ENCODE data around the gene PREP. TPM values are rescaled to one million over a fixed set of nuclear protein-coding genes. Genes with fewer than 3 reads are reported as not detected.
"Not testable (repeated sequence)": the region's sequence is repeated elsewhere in the genome, so short reads cannot be mapped to it uniquely, and the experiment has no call there.

Gene PREP
- total RNA-seq, 2 donors from 2014 or later = 48.1 to 61.0 TPM

GRCh38 chr6:105424175-105424783 is 21.4 kb upstream of the PREP start:
- ATAC-seq (peak in 1 of 2 donors; percentile 52), DNase-seq (ENCODE audit: low spot score) (peak; percentile 76)
- Mint-ChIP-seq H3K27ac (no peak overlapping the region), H3K36me3 (peaks cover 1% of the 10 kb centered on the region), H3K9me3 (no peaks in the 10 kb centered on the region), H3K4me3 (no peak overlapping the region), H3K27me3 (peaks cover 0 to 2% of the 10 kb centered on the region in 2 donors), H3K4me1 (ENCODE audit: low read depth in 2 of 2) (peaks cover 0 to 2% of the 10 kb centered on the region in 2 donors)

DNA sequence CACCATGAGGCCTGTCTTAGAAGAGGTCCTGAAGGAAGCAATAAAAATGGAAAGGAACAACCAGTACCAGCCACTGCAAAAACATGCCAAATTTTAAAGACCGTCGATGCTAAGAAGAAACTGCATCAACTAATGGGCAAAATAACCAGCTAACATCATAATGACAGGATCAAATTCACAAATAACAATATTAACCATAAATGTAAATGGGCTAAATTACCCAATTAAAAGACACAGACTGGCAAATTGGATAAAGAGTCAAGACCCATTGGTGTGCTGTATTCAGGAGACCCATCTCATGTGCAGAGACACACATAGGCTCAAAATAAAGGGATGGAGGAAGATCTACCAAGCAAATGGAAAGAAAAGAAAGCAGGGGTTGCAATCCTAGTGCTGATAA is 14.1 kb upstream of the PREP start:
- DNase-seq (ENCODE audit: low spot score); ATAC-seq; H3K4me3 Mint-ChIP-seq; H3K4me1 Mint-ChIP-seq (ENCODE audit: low read depth in 2 of 2); H3K27ac Mint-ChIP-seq: not testable (repeated sequence)
- Mint-ChIP-seq H3K27me3 (peaks cover 38 to 48% of the 10 kb centered on the region in 2 donors), H3K9me3 (peaks cover 12% of the 10 kb centered on the region), H3K36me3 (peaks cover 43% of the 10 kb centered on the region)

- no peaks in the 10 kb centered on the region for H3K9me3 Mint-ChIP-seq
- peaks cover 27% of the 10 kb centered on the region for H3K36me3 Mint-ChIP-seq
- H3K4me1 Mint-ChIP-seq (ENCODE audit: low read depth in 2 of 2) = no peaks in the 10 kb centered on the region
- DNase-seq (ENCODE audit: low spot score) (no peak), ATAC-seq (no peak)
- H3K27me3 Mint-ChIP-seq = peaks cover 48 to 57% of the 10 kb centered on the region in 2 donors
- H3K4me3 Mint-ChIP-seq = no peak overlapping the region
- no peak overlapping the region for H3K27ac Mint-ChIP-seq
These were observed 6.9 kb upstream of the PREP start for GRCh38 chr6:105409734-105410133.

DNA sequence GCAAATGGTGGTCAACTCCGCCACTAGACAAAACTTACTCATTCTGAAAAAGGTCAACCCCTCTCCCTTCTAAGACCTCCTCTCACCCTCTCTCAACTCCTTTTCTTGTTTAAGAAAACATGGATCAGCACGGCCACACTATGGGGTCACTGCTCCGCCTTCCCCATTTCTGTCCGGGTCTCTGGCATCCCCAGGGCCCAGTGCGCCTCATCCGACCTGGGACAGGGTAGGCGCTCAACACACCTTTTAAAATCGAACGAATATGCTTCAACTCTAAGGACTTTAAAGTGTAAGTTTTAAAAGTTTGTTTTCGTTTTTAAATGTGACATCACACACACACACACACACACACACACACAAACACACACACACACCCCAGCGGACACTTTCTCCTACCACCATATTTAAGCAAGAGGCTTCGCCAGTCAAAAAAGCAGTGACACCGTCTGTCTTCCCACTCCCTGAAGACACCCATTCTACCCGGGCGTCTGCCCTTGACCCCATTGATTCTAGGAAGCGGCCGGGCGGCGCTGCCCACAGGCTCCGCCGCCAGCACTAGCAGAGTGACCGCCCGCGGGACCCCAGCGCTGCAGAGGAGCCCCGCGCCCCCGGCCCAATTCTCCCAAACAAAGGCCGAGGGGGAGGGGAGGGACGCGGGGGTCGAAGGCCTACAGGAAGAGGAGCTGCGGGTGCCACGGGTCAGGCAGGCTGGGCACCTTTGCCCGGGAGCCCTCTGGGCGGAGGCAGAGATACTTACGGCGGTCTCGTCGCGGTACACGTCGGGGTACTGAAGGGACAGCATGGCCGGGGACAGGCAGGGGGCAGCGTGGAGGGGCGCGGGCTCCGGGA is 568 bp downstream of the PREP start:
- peaks cover 10 to 11% of the 10 kb centered on the region in 2 donors for H3K27me3 Mint-ChIP-seq
- DNase-seq (ENCODE audit: low spot score) (no peak), ATAC-seq (peak; percentile 69 to 77)
- peak overlapping the region; percentile 81 to 83 for H3K27ac Mint-ChIP-seq
- no peaks in the 10 kb centered on the region for H3K9me3 Mint-ChIP-seq
- peaks cover 43 to 63% of the 10 kb centered on the region in 2 donors for H3K4me1 Mint-ChIP-seq (ENCODE audit: low read depth in 2 of 2)
- peak overlapping the region; percentile 99 for H3K4me3 Mint-ChIP-seq
- no peaks in the 10 kb centered on the region for H3K36me3 Mint-ChIP-seq

- ATAC-seq (no peak), DNase-seq (ENCODE audit: low spot score) (no peak)
- no peaks in the 10 kb centered on the region for H3K9me3 Mint-ChIP-seq
- peaks cover 43 to 63% of the 10 kb centered on the region in 2 donors for H3K4me1 Mint-ChIP-seq (ENCODE audit: low read depth in 2 of 2)
- H3K27ac Mint-ChIP-seq = peak overlapping the region; percentile 81 to 83
- peak overlapping the region; percentile 99 for H3K4me3 Mint-ChIP-seq
- peaks cover under 1% of the 10 kb centered on the region for H3K36me3 Mint-ChIP-seq
- peaks cover 4 to 7% of the 10 kb centered on the region in 2 donors for H3K27me3 Mint-ChIP-seq
These were observed 1.4 kb downstream of the PREP start for GRCh38 chr6:105401247-105402089.

DNA sequence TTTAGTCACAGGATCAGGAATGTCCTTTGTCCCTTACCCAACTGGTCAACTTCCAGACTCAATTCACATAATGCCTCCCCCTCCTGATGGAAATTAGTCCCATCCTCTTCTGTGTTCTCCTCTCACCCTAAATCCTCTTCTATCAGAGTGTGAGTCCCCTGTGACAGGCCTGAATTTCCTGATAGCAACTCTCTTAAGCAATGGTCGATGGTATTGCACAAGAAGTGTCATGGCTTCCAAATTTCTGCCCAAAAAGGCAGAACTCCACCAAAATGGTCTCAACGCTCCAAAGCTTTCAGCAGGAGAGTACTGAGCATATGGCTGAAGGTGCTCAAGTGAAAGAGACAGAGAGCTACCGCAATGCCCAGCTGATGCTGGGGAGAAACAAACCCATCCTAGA is 2.4 kb downstream of the PREP start:
- peaks cover 47 to 63% of the 10 kb centered on the region in 2 donors for H3K4me1 Mint-ChIP-seq (ENCODE audit: low read depth in 2 of 2)
- DNase-seq (ENCODE audit: low spot score) = no peak
- H3K27me3 Mint-ChIP-seq = peaks cover 0 to 4% of the 10 kb centered on the region in 2 donors
- H3K36me3 Mint-ChIP-seq = peaks cover 7% of the 10 kb centered on the region
- no peaks in the 10 kb centered on the region for H3K9me3 Mint-ChIP-seq
- ATAC-seq = no peak
- H3K4me3 Mint-ChIP-seq = peak overlapping the region; percentile 99
- peak overlapping the region; percentile 0 to 9 for H3K27ac Mint-ChIP-seq

DNA sequence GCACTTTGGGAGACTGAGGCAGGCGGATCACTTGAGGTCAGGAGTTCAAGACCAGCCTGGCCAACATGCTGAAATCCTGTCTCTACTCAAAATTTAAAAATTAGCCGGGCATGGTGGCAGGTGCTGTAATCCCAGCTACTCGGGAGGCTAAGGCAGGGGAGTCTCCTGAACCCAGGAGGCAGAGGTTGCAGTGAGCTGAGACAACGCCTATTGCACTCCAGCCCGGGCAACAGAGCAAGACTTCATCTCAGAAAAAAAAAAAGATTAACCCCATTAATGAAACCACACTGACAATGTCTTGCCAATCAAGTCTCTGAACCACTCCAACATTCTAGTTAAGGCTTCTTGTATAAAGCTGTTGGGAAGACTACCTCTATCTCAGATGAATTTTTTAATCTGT is 4.0 kb downstream of the PREP start:
- ATAC-seq (no peak), DNase-seq (ENCODE audit: low spot score) (no peak)
- peak overlapping the region in 1 of 2 donors; percentile 34 for H3K27ac Mint-ChIP-seq
- H3K36me3 Mint-ChIP-seq = peaks cover 7% of the 10 kb centered on the region
- peaks cover 47 to 57% of the 10 kb centered on the region in 2 donors for H3K4me1 Mint-ChIP-seq (ENCODE audit: low read depth in 2 of 2)
- H3K4me3 Mint-ChIP-seq = peak overlapping the region; percentile 61
- H3K9me3 Mint-ChIP-seq = no peaks in the 10 kb centered on the region
- no peaks in the 10 kb centered on the region for H3K27me3 Mint-ChIP-seq

DNA sequence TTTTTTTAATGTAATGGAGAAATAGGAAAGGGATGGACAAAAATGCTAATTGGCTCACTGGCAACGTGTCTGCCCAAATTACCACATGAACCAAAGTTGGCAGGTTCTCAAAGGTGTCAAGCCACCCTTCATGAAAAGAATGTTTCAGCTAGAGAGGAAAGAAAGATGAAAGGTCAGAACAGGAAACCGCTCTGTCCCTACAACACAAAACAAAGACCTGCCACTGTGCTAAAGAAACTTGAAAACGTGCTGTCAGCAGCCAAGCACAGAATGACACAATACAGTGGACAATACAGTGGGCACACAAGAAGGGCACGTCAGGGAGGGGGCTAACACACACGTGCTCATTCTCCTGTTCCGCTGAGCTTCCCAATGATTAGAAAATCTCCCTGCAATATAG is 4.9 kb downstream of the PREP start:
- Mint-ChIP-seq H3K9me3 (no peaks in the 10 kb centered on the region), H3K4me1 (ENCODE audit: low read depth in 2 of 2) (peaks cover 41 to 50% of the 10 kb centered on the region in 2 donors), H3K4me3 (peak overlapping the region; percentile 61), H3K27ac (peak overlapping the region; percentile 24 to 34), H3K36me3 (peaks cover 7% of the 10 kb centered on the region), H3K27me3 (no peaks in the 10 kb centered on the region)
- DNase-seq (ENCODE audit: low spot score) (no peak), ATAC-seq (no peak)

DNA sequence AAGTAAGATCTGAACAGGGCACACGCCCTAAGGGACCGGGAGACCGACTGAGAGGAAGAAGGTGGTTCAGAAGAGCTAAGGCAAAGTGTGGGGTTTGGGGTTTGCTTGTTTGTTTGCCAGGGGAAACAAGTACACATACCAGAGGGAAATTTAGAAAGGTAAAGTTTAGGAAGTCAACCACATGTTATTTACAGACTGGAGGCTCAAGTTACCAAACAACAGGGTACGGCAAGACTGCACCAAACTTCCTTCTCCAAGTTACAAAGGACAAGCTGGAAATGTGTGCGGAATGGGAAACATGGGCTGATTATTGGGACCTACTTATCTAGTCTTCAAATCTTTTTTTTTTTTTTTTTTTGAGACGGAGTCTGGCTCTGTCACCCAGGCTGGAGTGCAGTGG is 11.2 kb downstream of the PREP start:
- Mint-ChIP-seq H3K4me1 (ENCODE audit: low read depth in 2 of 2) (peaks cover 6 to 12% of the 10 kb centered on the region in 2 donors), H3K27me3 (no peaks in the 10 kb centered on the region), H3K4me3 (no peak overlapping the region), H3K27ac (no peak overlapping the region), H3K9me3 (no peaks in the 10 kb centered on the region), H3K36me3 (peaks cover 7% of the 10 kb centered on the region)
- DNase-seq (ENCODE audit: low spot score) = no peak
- no peak for ATAC-seq

GRCh38 chr6:105389543-105389942 is 13.3 kb downstream of the PREP start:
- H3K4me1 Mint-ChIP-seq (ENCODE audit: low read depth in 2 of 2) = peaks cover 13 to 16% of the 10 kb centered on the region in 2 donors
- H3K9me3 Mint-ChIP-seq = no peaks in the 10 kb centered on the region
- ATAC-seq = no peak
- peak overlapping the region in 1 of 2 donors; percentile 47 for H3K27ac Mint-ChIP-seq
- H3K4me3 Mint-ChIP-seq = no peak overlapping the region
- no peak for DNase-seq (ENCODE audit: low spot score)
- peaks cover 6% of the 10 kb centered on the region for H3K36me3 Mint-ChIP-seq
- H3K27me3 Mint-ChIP-seq = no peaks in the 10 kb centered on the region

DNA sequence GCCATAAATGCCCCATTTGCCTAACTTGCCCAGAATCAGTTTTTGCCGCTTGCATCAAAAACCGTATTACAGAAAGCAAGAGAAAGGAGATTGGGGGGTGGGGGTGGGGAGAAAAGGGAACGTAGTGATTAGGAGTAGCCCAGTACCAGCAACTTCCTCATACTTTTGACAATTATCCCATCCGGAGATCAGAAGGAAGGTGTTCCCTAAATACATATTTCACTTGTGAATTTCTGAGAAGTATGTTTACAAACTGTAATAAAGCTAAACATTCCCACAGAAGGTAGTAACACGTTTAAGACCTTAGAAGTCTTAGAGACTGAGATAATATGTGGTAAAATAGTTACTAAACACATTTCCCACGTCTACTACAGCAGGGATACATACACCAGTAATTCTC is 14.5 kb downstream of the PREP start:
- H3K36me3 Mint-ChIP-seq = peaks cover 6% of the 10 kb centered on the region

DNA sequence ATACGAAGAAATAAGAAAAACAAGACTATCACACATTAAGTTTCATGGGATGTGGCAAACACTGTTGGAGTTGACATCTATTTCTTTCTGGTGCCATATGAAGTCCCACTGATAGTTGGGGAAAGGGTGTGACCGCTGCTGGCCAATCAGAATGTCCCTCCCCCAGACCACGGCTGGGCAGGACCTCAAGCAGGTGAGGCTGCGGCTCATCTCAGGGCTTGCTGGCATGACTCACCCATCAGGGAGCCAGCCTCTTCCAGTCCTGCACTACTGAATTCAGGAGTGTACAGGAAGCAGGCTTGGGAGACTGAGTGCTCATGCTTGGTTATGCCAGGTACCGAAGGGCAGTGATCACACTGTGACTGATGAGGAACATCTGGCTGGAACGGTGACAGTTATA is 18.9 kb downstream of the PREP start:
- ATAC-seq (no peak), DNase-seq (ENCODE audit: low spot score) (no peak)
- Mint-ChIP-seq H3K4me1 (ENCODE audit: low read depth in 2 of 2) (peaks cover 40 to 56% of the 10 kb centered on the region in 2 donors), H3K9me3 (no peaks in the 10 kb centered on the region), H3K4me3 (no peak overlapping the region), H3K27me3 (no peaks in the 10 kb centered on the region), H3K36me3 (peaks cover 6% of the 10 kb centered on the region), H3K27ac (no peak overlapping the region)

More for the DNA sequence above, 14.5 kb downstream of the PREP start:
- H3K27me3 Mint-ChIP-seq = no peaks in the 10 kb centered on the region
- peaks cover 20 to 27% of the 10 kb centered on the region in 2 donors for H3K4me1 Mint-ChIP-seq (ENCODE audit: low read depth in 2 of 2)
- H3K9me3 Mint-ChIP-seq = no peaks in the 10 kb centered on the region
- H3K27ac Mint-ChIP-seq = no peak overlapping the region
- no peak for DNase-seq (ENCODE audit: low spot score)
- no peak for ATAC-seq
- H3K4me3 Mint-ChIP-seq = no peak overlapping the region

- Mint-ChIP-seq H3K9me3 (no peaks in the 10 kb centered on the region), H3K27me3 (no peaks in the 10 kb centered on the region), H3K4me1 (ENCODE audit: low read depth in 2 of 2) (peaks cover 45 to 57% of the 10 kb centered on the region in 2 donors), H3K27ac (no peak overlapping the region), H3K36me3 (peaks cover 6% of the 10 kb centered on the region), H3K4me3 (no peak overlapping the region)
- DNase-seq (ENCODE audit: low spot score) = no peak
- no peak for ATAC-seq
These were observed 19.9 kb downstream of the PREP start for GRCh38 chr6:105382958-105383357.

Data from natural killer cell treated with Interleukin-12 subunit alpha and Interleukin-12 subunit beta and Interleukin-15 and Interleukin-18, amount 100 ng/mL, for 72 hours (primary cell).